ENCODE measurements around the gene MDH2. TPM values are rescaled to one million over a fixed set of nuclear protein-coding genes. Genes with fewer than 3 reads are reported as not detected.
A peak's percentile ranks its signal among the peaks of the same experiment; 100 is the strongest.

MDH2 gene
- total RNA-seq, 1 donor from 2014 or later, result 109 TPM

DNA sequence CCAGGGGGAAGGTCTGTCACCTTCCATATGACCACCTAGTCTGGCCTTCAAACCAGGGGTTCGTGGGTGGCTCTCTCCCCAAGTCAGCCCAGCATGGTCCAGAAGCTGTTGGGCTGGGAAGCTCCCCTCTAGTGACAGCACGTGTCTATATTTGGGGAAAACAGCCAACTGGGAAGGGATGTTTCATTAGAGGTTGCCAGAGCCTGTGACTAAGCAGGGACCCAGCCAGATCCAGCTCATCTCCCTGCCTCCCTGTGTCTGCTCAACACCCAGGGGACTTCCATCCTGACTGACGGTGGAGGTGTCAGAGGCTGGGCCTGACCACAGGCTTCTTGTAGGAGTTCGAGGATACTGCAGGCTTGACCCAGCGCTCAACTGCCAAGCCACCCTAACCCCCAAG, 10.6 kb upstream of the MDH2 start:
- Mint-ChIP-seq H3K27me3 (ENCODE audit: unreplicated experiment) (peaks cover 3% of the 10 kb centered on the region), H3K9me3 (ENCODE audit: unreplicated experiment) (no peaks in the 10 kb centered on the region), H3K4me1 (ENCODE audit: unreplicated experiment) (peaks cover 18% of the 10 kb centered on the region), H3K36me3 (ENCODE audit: low read depth, unreplicated experiment) (peaks cover 14% of the 10 kb centered on the region), H3K4me3 (ENCODE audit: unreplicated experiment) (no peak overlapping the region), H3K27ac (ENCODE audit: unreplicated experiment) (no peak overlapping the region)
- DNase-seq (ENCODE audit: low spot score), result no peak
- TF ChIP-seq, protein P1, sequence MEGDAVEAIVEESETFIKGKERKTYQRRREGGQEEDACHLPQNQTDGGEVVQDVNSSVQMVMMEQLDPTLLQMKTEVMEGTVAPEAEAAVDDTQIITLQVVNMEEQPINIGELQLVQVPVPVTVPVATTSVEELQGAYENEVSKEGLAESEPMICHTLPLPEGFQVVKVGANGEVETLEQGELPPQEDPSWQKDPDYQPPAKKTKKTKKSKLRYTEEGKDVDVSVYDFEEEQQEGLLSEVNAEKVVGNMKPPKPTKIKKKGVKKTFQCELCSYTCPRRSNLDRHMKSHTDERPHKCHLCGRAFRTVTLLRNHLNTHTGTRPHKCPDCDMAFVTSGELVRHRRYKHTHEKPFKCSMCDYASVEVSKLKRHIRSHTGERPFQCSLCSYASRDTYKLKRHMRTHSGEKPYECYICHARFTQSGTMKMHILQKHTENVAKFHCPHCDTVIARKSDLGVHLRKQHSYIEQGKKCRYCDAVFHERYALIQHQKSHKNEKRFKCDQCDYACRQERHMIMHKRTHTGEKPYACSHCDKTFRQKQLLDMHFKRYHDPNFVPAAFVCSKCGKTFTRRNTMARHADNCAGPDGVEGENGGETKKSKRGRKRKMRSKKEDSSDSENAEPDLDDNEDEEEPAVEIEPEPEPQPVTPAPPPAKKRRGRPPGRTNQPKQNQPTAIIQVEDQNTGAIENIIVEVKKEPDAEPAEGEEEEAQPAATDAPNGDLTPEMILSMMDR (IDR thresholded peaks at IDR 0.05; ENCODE audit: unreplicated experiment), result no peak

DNA sequence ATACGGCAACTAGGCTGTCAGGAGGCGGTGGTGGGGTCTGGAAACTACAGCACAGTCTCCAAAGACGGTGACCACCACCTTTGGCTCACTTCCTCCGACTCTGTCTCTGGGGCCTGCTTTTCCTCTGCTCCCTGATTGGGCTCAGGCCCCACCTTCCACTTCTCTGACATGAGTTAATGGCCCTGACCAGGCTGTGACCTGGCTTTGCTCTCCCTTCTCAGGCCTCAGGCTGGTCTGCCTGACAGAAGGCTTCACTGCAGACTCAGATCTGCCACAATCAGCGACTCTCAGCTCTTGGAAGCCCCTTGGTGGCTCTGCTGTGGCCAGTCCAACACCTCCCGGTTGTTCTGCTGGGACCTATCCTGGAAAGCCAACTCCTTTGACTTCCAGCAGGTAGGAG, 7.8 kb upstream of the MDH2 start:
- Mint-ChIP-seq H3K27ac (ENCODE audit: unreplicated experiment) (no peak overlapping the region), H3K4me1 (ENCODE audit: unreplicated experiment) (peaks cover 6% of the 10 kb centered on the region), H3K4me3 (ENCODE audit: unreplicated experiment) (no peak overlapping the region), H3K36me3 (ENCODE audit: low read depth, unreplicated experiment) (peaks cover 4% of the 10 kb centered on the region), H3K9me3 (ENCODE audit: unreplicated experiment) (no peaks in the 10 kb centered on the region), H3K27me3 (ENCODE audit: unreplicated experiment) (no peaks in the 10 kb centered on the region)
- TF ChIP-seq, protein P1 (IDR thresholded peaks at IDR 0.05; ENCODE audit: unreplicated experiment), result no peak
- DNase-seq (ENCODE audit: low spot score), result no peak

DNA sequence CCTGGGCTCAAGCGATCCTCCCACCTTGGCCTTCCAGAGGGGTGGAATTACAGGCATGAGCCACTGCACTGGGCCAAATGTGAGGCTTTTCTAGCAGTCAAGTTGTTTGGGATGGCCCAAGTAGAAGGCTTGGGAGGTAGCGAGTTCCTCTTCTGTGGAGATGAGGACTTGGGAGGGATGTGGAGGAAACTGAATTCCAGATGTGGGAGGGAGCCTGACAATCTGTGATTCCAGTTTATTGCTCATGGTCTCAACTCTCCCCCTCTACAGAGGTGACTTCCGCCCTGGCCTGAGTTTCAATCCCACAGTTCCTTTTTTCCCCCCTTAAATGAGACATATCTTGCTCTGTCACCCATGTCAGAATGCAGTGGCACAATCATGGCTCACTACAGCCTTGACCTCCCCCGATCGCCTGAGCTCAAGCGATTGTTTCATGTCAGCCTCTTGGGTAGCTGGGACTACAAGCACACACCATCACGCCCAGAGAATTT, 3.5 kb upstream of the MDH2 start:
- Mint-ChIP-seq H3K27ac (ENCODE audit: unreplicated experiment) (no peak overlapping the region), H3K4me1 (ENCODE audit: unreplicated experiment) (peaks cover 19% of the 10 kb centered on the region), H3K4me3 (ENCODE audit: unreplicated experiment) (no peak overlapping the region), H3K36me3 (ENCODE audit: low read depth, unreplicated experiment) (peaks cover 4% of the 10 kb centered on the region), H3K9me3 (ENCODE audit: unreplicated experiment) (no peaks in the 10 kb centered on the region), H3K27me3 (ENCODE audit: unreplicated experiment) (peaks cover 3% of the 10 kb centered on the region)
- DNase-seq (ENCODE audit: low spot score), result no peak
- TF ChIP-seq, protein P1 (IDR thresholded peaks at IDR 0.05; ENCODE audit: unreplicated experiment), result no peak

DNA sequence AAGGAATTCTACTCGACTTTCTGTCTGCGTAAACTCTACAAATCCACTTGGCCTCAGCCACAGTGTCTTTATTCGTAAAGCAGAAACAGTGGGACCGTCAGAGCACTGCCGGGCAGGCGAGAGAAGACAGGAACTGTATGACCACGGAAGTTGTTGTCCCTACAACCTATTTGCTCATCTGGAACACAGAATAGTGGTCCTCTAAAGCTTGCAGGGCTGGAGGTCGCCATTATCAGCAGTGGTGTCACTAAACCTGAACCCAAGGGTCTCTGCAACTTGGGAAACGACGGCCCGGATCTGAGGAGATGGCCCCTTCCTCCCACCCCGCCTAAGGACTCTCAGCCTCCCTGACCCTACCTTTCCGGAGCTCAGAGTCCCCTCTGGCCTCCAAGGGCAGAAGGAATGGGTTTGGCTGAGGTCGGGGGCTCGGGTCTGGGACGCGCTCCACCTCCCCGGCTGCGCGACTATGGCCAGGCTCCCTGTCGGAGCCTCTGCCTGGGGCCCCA, 548 bp upstream of the MDH2 start:
- TF ChIP-seq, protein P1 (IDR thresholded peaks at IDR 0.05; ENCODE audit: unreplicated experiment), result no peak

DNA sequence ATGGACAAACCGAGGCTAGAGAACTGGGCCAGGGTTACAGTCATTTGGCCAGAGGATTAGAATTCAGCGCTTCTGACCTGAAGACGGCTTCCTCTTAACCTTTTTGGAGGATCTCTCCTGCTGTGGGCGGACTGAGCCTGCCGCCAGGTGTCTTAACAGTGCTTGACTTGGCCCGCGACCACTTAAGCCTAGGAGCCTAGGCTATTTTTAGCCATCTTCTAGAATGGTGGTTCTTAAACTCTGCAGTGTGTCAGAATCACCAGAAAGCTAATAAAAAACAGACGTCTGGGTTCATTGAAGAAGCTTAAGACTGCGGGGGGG, 722 bp downstream of the MDH2 start:
- Mint-ChIP-seq H3K27ac (ENCODE audit: unreplicated experiment) (peak overlapping the region; percentile 97), H3K4me3 (ENCODE audit: unreplicated experiment) (peak overlapping the region; percentile 99), H3K4me1 (ENCODE audit: unreplicated experiment) (peaks cover 23% of the 10 kb centered on the region), H3K9me3 (ENCODE audit: unreplicated experiment) (no peaks in the 10 kb centered on the region), H3K36me3 (ENCODE audit: low read depth, unreplicated experiment) (peaks cover 17% of the 10 kb centered on the region), H3K27me3 (ENCODE audit: unreplicated experiment) (peaks cover 5% of the 10 kb centered on the region)
- DNase-seq (ENCODE audit: low spot score), result peak; percentile 17
- TF ChIP-seq, protein P1 (IDR thresholded peaks at IDR 0.05; ENCODE audit: unreplicated experiment), result no peak

More for the DNA sequence above, 548 bp upstream of the MDH2 start:
- Mint-ChIP-seq H3K4me1 (ENCODE audit: unreplicated experiment) (peaks cover 23% of the 10 kb centered on the region), H3K9me3 (ENCODE audit: unreplicated experiment) (no peaks in the 10 kb centered on the region), H3K27me3 (ENCODE audit: unreplicated experiment) (peaks cover 5% of the 10 kb centered on the region), H3K27ac (ENCODE audit: unreplicated experiment) (peak overlapping the region; percentile 99), H3K36me3 (ENCODE audit: low read depth, unreplicated experiment) (peaks cover 17% of the 10 kb centered on the region), H3K4me3 (ENCODE audit: unreplicated experiment) (peak overlapping the region; percentile 99)
- DNase-seq (ENCODE audit: low spot score), result no peak
